ENCODE measurements around the gene TTYH2. TPM values are rescaled to one million over a fixed set of nuclear protein-coding genes. Genes with fewer than 3 reads are reported as not detected.

TTYH2 gene
- total RNA-seq = 1.8 and 4.1 TPM in 2 replicates

DNA sequence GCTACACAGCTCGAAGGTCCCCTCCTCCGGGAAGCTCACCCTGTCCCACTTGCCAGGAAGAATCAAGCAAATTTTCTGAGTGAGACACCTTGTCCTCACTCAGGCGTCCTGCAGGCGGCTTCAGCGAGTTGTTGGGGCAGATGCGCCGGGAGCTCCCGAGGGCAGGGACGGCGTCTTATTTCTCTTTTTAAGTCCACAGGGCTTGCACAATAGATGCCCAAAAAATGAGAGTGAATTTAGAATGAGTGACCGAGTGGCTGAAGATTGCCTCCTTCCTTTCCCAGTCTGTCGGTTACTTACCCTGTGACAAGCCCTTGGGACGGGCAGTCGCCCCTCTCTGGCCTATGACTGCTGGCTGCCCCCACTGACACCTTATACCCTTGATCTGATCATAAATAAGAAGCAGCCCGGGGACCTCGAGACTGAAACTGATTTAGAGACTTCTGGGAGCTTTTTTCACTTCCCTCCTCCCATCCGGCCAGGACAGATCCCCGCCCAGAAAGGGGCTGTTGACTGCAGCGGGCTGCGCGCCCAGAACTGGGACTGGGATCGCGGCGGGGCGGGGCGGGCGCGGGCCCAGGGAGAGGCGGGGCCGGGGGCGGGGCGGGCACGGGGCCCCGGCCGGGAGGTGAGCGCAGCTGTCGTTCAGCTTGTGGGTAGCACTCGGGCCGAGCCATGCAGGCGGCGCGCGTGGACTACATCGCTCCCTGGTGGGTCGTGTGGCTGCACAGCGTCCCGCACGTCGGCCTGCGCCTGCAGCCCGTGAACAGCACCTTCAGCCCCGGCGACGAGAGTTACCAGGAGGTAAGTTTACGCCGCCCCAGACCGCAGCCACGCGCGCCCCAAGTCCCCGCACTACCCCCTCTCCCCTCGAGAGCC is at the start of gene TTYH2:
TSS of gene TTYH2 (plus strand) at position 659 of the 879 bp plus-strand sequence. CDS start at position 676, 17 bp downstream.

GRCh38 chr17:74203439-74204240 is 9.7 kb upstream of the TTYH2 start, which contains the start of gene RPL38:
Gene RPL38, plus strand, starts transcription at chr17:74203678. Its CDS starts 278 bp downstream, at chr17:74203956.

DNA sequence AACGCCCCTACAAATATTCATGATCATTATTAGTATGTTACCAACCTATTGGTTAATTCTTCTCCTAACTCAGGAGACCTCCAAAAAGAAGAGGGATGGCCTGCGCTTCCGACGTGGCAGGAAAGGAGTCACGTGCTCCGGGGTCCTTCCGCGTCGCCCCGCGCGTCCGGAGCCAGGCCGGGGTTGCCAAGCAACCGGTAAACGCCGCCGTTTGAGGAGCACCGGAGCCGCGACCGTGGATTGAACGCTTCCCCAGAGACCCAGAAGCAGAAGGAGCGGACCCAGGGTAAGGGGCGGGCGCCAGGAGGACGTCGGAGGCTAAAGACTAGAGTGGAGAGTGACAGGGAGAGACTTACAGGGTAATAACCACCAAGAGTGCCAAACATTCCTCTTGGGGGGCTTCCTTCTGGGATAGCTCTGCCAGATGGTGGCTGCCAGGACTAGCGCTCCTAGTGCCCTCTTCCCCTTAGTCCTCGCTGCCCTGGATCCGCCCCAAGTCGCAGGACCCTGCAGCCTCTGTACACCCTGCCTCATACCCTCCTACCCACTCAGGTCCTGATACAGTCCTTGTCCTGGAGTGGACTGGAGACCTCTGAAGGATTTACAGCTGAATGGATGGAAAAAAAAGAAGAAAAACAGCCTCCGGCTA is 60.8 kb downstream of the TTYH2 start, which contains the start of gene DNAI2:
TSS of gene DNAI2 (plus strand) at position 175 of the 649 bp plus-strand sequence. CDS start 7,584 bp downstream, outside the sequence.

Other genes with a start within 250 kb of the TTYH2 start
- gene RPL38, start 9.9 kb upstream of the TTYH2 start, total RNA-seq = 456 and 999 TPM in 2 replicates
- not detected in 2 replicates for gene DNAI2, start 60.7 kb downstream of the TTYH2 start, total RNA-seq
- gene KIF19, start 112.7 kb downstream of the TTYH2 start, total RNA-seq = not detected in 2 replicates
- gene BTBD17, start 148.3 kb downstream of the TTYH2 start, total RNA-seq = not detected in 2 replicates
- gene GPR142, start 153.9 kb downstream of the TTYH2 start, total RNA-seq = not detected in 2 replicates
- gene GPRC5C, start 218.5 kb downstream of the TTYH2 start, total RNA-seq = 40.1 and 174 TPM in 2 replicates

All from mesangial cell (primary cell).